Fibroblast of lung (primary cell): ENCODE measurements around the gene TMEM203. TPM values are rescaled to one million over a fixed set of nuclear protein-coding genes. Genes with fewer than 3 reads are reported as not detected.

Experiments
- DNase-seq, 2 donors: peaks; one replicate each; pipeline versions ENCODE4 v3.0.0 to v3.0.0-alpha.2; 2010; ENCODE audit warnings: low read depth in 2 of 2
- H2AFZ ChIP-seq: 2 replicates; pipeline ENCODE4 v1.5.1; 2012; ENCODE audit warnings: low read length, control low read depth, inconsistent platforms
- H3K27ac ChIP-seq: 2 replicates; pipeline ENCODE4 v1.5.1; 2011; ENCODE audit warnings: low read length, control low read depth; ENCODE audit not compliant: insufficient read depth
- H3K27me3 ChIP-seq: 2 replicates; pipeline ENCODE4 v1.5.1; 2011; ENCODE audit warnings: mild to moderate bottlenecking, low read length; ENCODE audit not compliant: control insufficient read depth, insufficient read depth
- H3K36me3 ChIP-seq: 2 replicates; pipeline ENCODE4 v1.5.1; 2011; ENCODE audit warnings: low read length; ENCODE audit not compliant: control insufficient read depth, insufficient read depth
- H3K4me1 ChIP-seq: 2 replicates; pipeline ENCODE4 v1.5.1; 2011; ENCODE audit warnings: low read length; ENCODE audit not compliant: control insufficient read depth, insufficient read depth; ENCODE audit errors: extremely low read depth
- H3K4me2 ChIP-seq: 2 replicates; pipeline ENCODE4 v1.5.1; 2011; ENCODE audit warnings: low read length, control low read depth; ENCODE audit not compliant: insufficient read depth; ENCODE audit errors: extremely low read depth
- H3K4me3 ChIP-seq, 4 experiments: fragments of 200-600 bp in 1 of 4; sonication (generic) in 1 of 4; replicated peaks in 1 of 4; 2 replicates each; pipeline ENCODE4 v1.5.1; 2011 to 2016; ENCODE audit warnings: low read length in 4 of 4, low read depth in 3 of 4, mild to moderate bottlenecking in 3 of 4, control low read depth in 2 of 4, inconsistent platforms in 1 of 4, mixed read lengths in 1 of 4; ENCODE audit not compliant: insufficient read depth in 1 of 4; ENCODE audit errors: control extremely low read depth in 1 of 4
- H3K79me2 ChIP-seq: 2 replicates; pipeline ENCODE4 v1.5.1; 2012; ENCODE audit warnings: mild to moderate bottlenecking, low read length, inconsistent platforms; ENCODE audit not compliant: control insufficient read depth, insufficient read depth
- H3K9ac ChIP-seq: 2 replicates; pipeline ENCODE4 v1.5.1; 2011; ENCODE audit warnings: mild to moderate bottlenecking, low read length, control low read depth; ENCODE audit not compliant: insufficient read depth
- H3K9me3 ChIP-seq: 2 replicates; pipeline ENCODE4 v1.5.1; 2012; ENCODE audit warnings: low read depth, low read length; ENCODE audit not compliant: control insufficient read depth, insufficient read depth
- H4K20me1 ChIP-seq: 2 replicates; pipeline ENCODE4 v1.5.1; 2011; ENCODE audit warnings: low read length; ENCODE audit not compliant: control insufficient read depth, insufficient read depth; ENCODE audit errors: extremely low read depth
- CTCF ChIP-seq, 2 donors: IDR thresholded peaks in 1 of 2; conservative IDR thresholded peaks in 1 of 2; 1 replicate in 1 of 2; 2 replicates in 1 of 2; pipeline ENCODE4 v1.5.1; 2011 to 2012; ENCODE audit warnings: low read length in 2 of 2, control low read depth in 1 of 2, inconsistent platforms in 1 of 2, low read depth in 1 of 2, mild to moderate bottlenecking in 1 of 2
- EZH2 ChIP-seq: IDR thresholded peaks from 2 replicates; pipeline ENCODE4 v1.5.1; 2012; ENCODE audit warnings: low read length, control low read depth, mild to moderate bottlenecking; ENCODE audit errors: missing control alignments
- polyA plus RNA-seq, 2 donors: library from polyadenylated mRNA; depleted of rRNA in 1 of 2; stranded (reverse) in 1 of 2; unstranded in 1 of 2; fragments of >200 nt; gene quantifications; 2 replicates each; pipeline ENCODE4 v1.2.1, GENCODE V29; 2011 to 2012; ENCODE audit warnings: missing spikeins in 1 of 2
- total RNA-seq: library from RNA; depleted of rRNA; stranded (reverse); fragments of >200 nt; gene quantifications from 2 replicates; pipeline ENCODE4 v1.2.1, GENCODE V29; 2014

TMEM203 gene
- total and polyA plus RNA-seq, 2 donors (not counting 1 experiment from before 2014, with no cell fraction given): 36.3 to 38.6 TPM

GRCh38 chr9:137242269-137243203 lies 37.1 kb upstream of the TMEM203 start:
- peak overlapping the region; percentile 82 for H3K27ac ChIP-seq
- no peak for TF ChIP-seq CTCF (conservative IDR thresholded peaks at IDR 0.05 in 1 of 2, IDR thresholded peaks at IDR 0.05 in 1 of 2; ENCODE audit: low read depth in 1 of 2, low read length in 2 of 2)
- TF ChIP-seq EZH2: no peak
- H3K79me2 ChIP-seq: peaks cover 38% of the 10 kb centered on the region
- no peak overlapping the region for H2AFZ ChIP-seq
- H3K4me3 ChIP-seq: peak overlapping the region; percentile 72 to 98 (median 88)
- H3K4me1 ChIP-seq: peaks cover 6% of the 10 kb centered on the region
- H3K9me3 ChIP-seq: no peaks in the 10 kb centered on the region
- H3K9ac ChIP-seq: peak overlapping the region; percentile 84
- DNase-seq: no peak
- H3K36me3 ChIP-seq: peaks cover 18% of the 10 kb centered on the region
- no peaks in the 10 kb centered on the region for H3K27me3 ChIP-seq
- peak overlapping the region; percentile 84 for H3K4me2 ChIP-seq
- no peaks in the 10 kb centered on the region for H4K20me1 ChIP-seq

- TF ChIP-seq EZH2 (no peak), CTCF (conservative IDR thresholded peaks at IDR 0.05 in 1 of 2, IDR thresholded peaks at IDR 0.05 in 1 of 2; ENCODE audit: low read depth in 1 of 2, low read length in 2 of 2) (no peak)
- peak overlapping the region; percentile 84 for H3K4me2 ChIP-seq
- H2AFZ ChIP-seq: no peak overlapping the region
- H3K9ac ChIP-seq: peak overlapping the region; percentile 84
- peaks cover 38% of the 10 kb centered on the region for H3K79me2 ChIP-seq
- H3K4me1 ChIP-seq: peaks cover 6% of the 10 kb centered on the region
- peak overlapping the region; percentile 72 to 98 (median 88) for H3K4me3 ChIP-seq
- DNase-seq: peak; percentile 37
- no peaks in the 10 kb centered on the region for H4K20me1 ChIP-seq
- H3K27ac ChIP-seq: peak overlapping the region; percentile 82
- no peaks in the 10 kb centered on the region for H3K27me3 ChIP-seq
- H3K9me3 ChIP-seq: no peaks in the 10 kb centered on the region
- H3K36me3 ChIP-seq: peaks cover 18% of the 10 kb centered on the region
These were observed 36.2 kb upstream of the TMEM203 start for GRCh38 chr9:137241490-137242268.

GRCh38 chr9:137240841-137241489 lies 35.5 kb upstream of the TMEM203 start, which contains the start of gene TUBB4B:
TSS of gene TUBB4B (plus strand) at chr9:137241287. CDS start at chr9:137241361, 74 bp downstream.
- Histone ChIP-seq H3K36me3 (peaks cover 18% of the 10 kb centered on the region), H2AFZ (peak within 1 kb of the TSS; percentile 16), H3K4me3 (peak within 1 kb of the TSS; percentile 72 to 98 (median 88)), H3K4me1 (peaks cover 6% of the 10 kb centered on the region), H3K4me2 (peak within 1 kb of the TSS; percentile 96), H3K79me2 (peaks cover 38% of the 10 kb centered on the region), H3K27me3 (no peaks in the 10 kb centered on the region), H3K27ac (peak within 1 kb of the TSS; percentile 95), H4K20me1 (no peaks in the 10 kb centered on the region), H3K9ac (peak within 1 kb of the TSS; percentile 89), H3K9me3 (no peaks in the 10 kb centered on the region)
- peak; percentile 100 for DNase-seq
- TF ChIP-seq EZH2 (no peak), CTCF (conservative IDR thresholded peaks at IDR 0.05 in 1 of 2, IDR thresholded peaks at IDR 0.05 in 1 of 2; ENCODE audit: low read depth in 1 of 2, low read length in 2 of 2) (no peak)
